GM18951 (cell line): ENCODE data around the gene SEMA3F.
A peak's percentile ranks its signal among the peaks of the same experiment; 100 is the strongest.

ENCODE experiments used
- POLR2A ChIP-seq: IDR thresholded peaks from 4 replicates; pipeline ENCODE4 v1.6.1; 2011; ENCODE audit warnings: mild to moderate bottlenecking; ENCODE audit not compliant: insufficient read length, insufficient read depth; ENCODE audit errors: extremely low read depth
- in situ Hi-C: fragments of 300-500 bp; cut with MboI; formaldehyde crosslinking; loops from one replicate; pipeline ENCODE4 v1.12.0; 2022; ENCODE audit warnings: low sequenced_read_pairs, mixed read lengths, inconsistent platforms; ENCODE audit not compliant: unreplicated experiment

SEMA3F gene

GRCh38 chr3:50229490-50229889 is 74.4 kb downstream of the SEMA3F start:
- TF ChIP-seq POLR2A: no peak
- in situ Hi-C loops: no loop called here

GRCh38 chr3:50230104-50230793 is 75.1 kb downstream of the SEMA3F start:
- TF ChIP-seq POLR2A: no peak
- in situ Hi-C loops: no loop called here

GRCh38 chr3:50230794-50231125 is 75.6 kb downstream of the SEMA3F start:
- no peak for TF ChIP-seq POLR2A
- in situ Hi-C loops: no loop called here

- no peak for TF ChIP-seq POLR2A
- in situ Hi-C loops: no loop called here
Observed at GRCh38 chr3:50231581-50231980, 76.5 kb downstream of the SEMA3F start.

GRCh38 chr3:50232303-50232702 is 77.2 kb downstream of the SEMA3F start:
- TF ChIP-seq POLR2A: no peak
- in situ Hi-C loops: no loop called here

GRCh38 chr3:50233176-50233575 is 78.1 kb downstream of the SEMA3F start:
- TF ChIP-seq POLR2A: no peak
- in situ Hi-C loops: no loop called here

- in situ Hi-C loops: no loop called here
- peak; percentile 99 for TF ChIP-seq POLR2A
Observed at GRCh38 chr3:50235716-50236483, 80.8 kb downstream of the SEMA3F start, which contains the start of gene GNAI2. TSS of gene GNAI2 (plus strand) at chr3:50236204. CDS start at chr3:50236336, 132 bp downstream.

- in situ Hi-C loops: no loop called here
- no peak for TF ChIP-seq POLR2A
Observed at GRCh38 chr3:50236484-50237132, 81.5 kb downstream of the SEMA3F start.

- in situ Hi-C loops: no loop called here
- no peak for TF ChIP-seq POLR2A
Observed at GRCh38 chr3:50237133-50237651, 82.1 kb downstream of the SEMA3F start.

- peak; percentile 72 for TF ChIP-seq POLR2A
- in situ Hi-C loops: no loop called here
Observed at GRCh38 chr3:50237754-50238548, 82.8 kb downstream of the SEMA3F start.

- TF ChIP-seq POLR2A: no peak
- in situ Hi-C loops: no loop called here
Observed at GRCh38 chr3:50238549-50239026, 83.5 kb downstream of the SEMA3F start.
